GM23248 (cell line): ENCODE measurements around the gene FRMD3.

Source experiments
- EZH2 ChIP-seq: fragments of 200-600 bp; sonication (generic); IDR thresholded peaks from 2 replicates; pipeline ENCODE4 v1.6.1; 2018; ENCODE audit warnings: antibody characterized with exemption, mild to moderate bottlenecking; ENCODE audit not compliant: insufficient read depth, poor library complexity, severe bottlenecking
- EZH2phosphoT487 ChIP-seq: fragments of 200-600 bp; sonication (generic); IDR thresholded peaks from 2 replicates; pipeline ENCODE4 v1.6.1; 2018; ENCODE audit warnings: antibody characterized with exemption, moderate library complexity, mild to moderate bottlenecking, low read depth; ENCODE audit not compliant: insufficient read depth

GRCh38 chr9:83287021-83287420, 251.2 kb downstream of the FRMD3 start:
- TF ChIP-seq EZH2phosphoT487 (no peak), EZH2 (no peak)
